Nephron progenitor cell (in vitro differentiated cells): ENCODE results near the gene FAM234B.
A peak's percentile ranks its signal among the peaks of the same experiment; 100 is the strongest.

Experiments
- DNase-seq: peaks from one replicate; pipeline ENCODE4 v3.0.0; 2021
- H3K27ac Mint-ChIP-seq: 2 replicates; pipeline ENCODE4 v1.8.0; 2021; ENCODE audit warnings: mild to moderate bottlenecking, moderate library complexity, mixed read lengths
- H3K27me3 Mint-ChIP-seq: 2 replicates; pipeline ENCODE4 v1.8.0; 2021; ENCODE audit warnings: mild to moderate bottlenecking, low read depth, mixed read lengths; ENCODE audit not compliant: poor library complexity
- H3K36me3 Mint-ChIP-seq: 2 replicates; pipeline ENCODE4 v1.8.0; 2021; ENCODE audit warnings: low read depth, mixed read lengths
- H3K4me1 Mint-ChIP-seq: 2 replicates; pipeline ENCODE4 v1.8.0; 2021; ENCODE audit warnings: mixed read lengths
- H3K4me3 Mint-ChIP-seq: 2 replicates; pipeline ENCODE4 v1.8.0; 2021; ENCODE audit warnings: mild to moderate bottlenecking, moderate library complexity, mixed read lengths
- H3K9me3 Mint-ChIP-seq: 2 replicates; pipeline ENCODE4 v1.8.0; 2021; ENCODE audit warnings: mild to moderate bottlenecking, moderate library complexity, mixed read lengths
- CTCF ChIP-seq: fragments of 200-600 bp; sonication (generic); IDR thresholded peaks from 2 replicates; pipeline ENCODE4 v1.5.0; 2021; ENCODE audit warnings: antibody characterized with exemption

FAM234B gene

GRCh38 chr12:13069380-13069779, 25.2 kb downstream of the FAM234B start:
- no peak for TF ChIP-seq CTCF
- no peaks in the 10 kb centered on the region for H3K27me3 Mint-ChIP-seq
- peaks cover 7% of the 10 kb centered on the region for H3K4me1 Mint-ChIP-seq
- no peaks in the 10 kb centered on the region for H3K9me3 Mint-ChIP-seq
- peaks cover 37% of the 10 kb centered on the region for H3K36me3 Mint-ChIP-seq
- H3K27ac Mint-ChIP-seq = peak overlapping the region; percentile 27
- no peak overlapping the region for H3K4me3 Mint-ChIP-seq
- DNase-seq = no peak

GRCh38 chr12:13071305-13072280, 27.4 kb downstream of the FAM234B start:
- Mint-ChIP-seq H3K4me1 (peaks cover 7% of the 10 kb centered on the region), H3K27me3 (peaks cover 5% of the 10 kb centered on the region), H3K27ac (no peak overlapping the region), H3K36me3 (peaks cover 51% of the 10 kb centered on the region), H3K9me3 (peaks cover 4% of the 10 kb centered on the region), H3K4me3 (no peak overlapping the region)
- TF ChIP-seq CTCF = no peak
- no peak for DNase-seq

GRCh38 chr12:13073173-13073572, 29.0 kb downstream of the FAM234B start:
- Mint-ChIP-seq H3K9me3 (peaks cover 9% of the 10 kb centered on the region), H3K4me1 (peaks cover 7% of the 10 kb centered on the region), H3K27ac (peak overlapping the region; percentile 38), H3K36me3 (peaks cover 49% of the 10 kb centered on the region), H3K27me3 (peaks cover 10% of the 10 kb centered on the region), H3K4me3 (no peak overlapping the region)
- no peak for TF ChIP-seq CTCF
- DNase-seq = no peak

GRCh38 chr12:13074396-13075117, 30.4 kb downstream of the FAM234B start:
- no peak for TF ChIP-seq CTCF
- no peak overlapping the region for H3K27ac Mint-ChIP-seq
- peaks cover 7% of the 10 kb centered on the region for H3K4me1 Mint-ChIP-seq
- no peak for DNase-seq
- peaks cover 10% of the 10 kb centered on the region for H3K27me3 Mint-ChIP-seq
- peaks cover 54% of the 10 kb centered on the region for H3K36me3 Mint-ChIP-seq
- H3K9me3 Mint-ChIP-seq = peaks cover 18% of the 10 kb centered on the region
- H3K4me3 Mint-ChIP-seq = no peak overlapping the region

- Mint-ChIP-seq H3K27ac (no peak overlapping the region), H3K4me3 (no peak overlapping the region), H3K27me3 (peaks cover 10% of the 10 kb centered on the region), H3K4me1 (peaks cover 7% of the 10 kb centered on the region), H3K36me3 (peaks cover 60% of the 10 kb centered on the region), H3K9me3 (peaks cover 22% of the 10 kb centered on the region)
- DNase-seq = no peak
- TF ChIP-seq CTCF = no peak
These were observed 30.9 kb downstream of the FAM234B start for GRCh38 chr12:13075118-13075480.
